Muscle layer of duodenum (tissue), 2 donors: ENCODE measurements around the gene GPR157.
"Not testable (repeated sequence)": the region's sequence is repeated elsewhere in the genome, so short reads cannot be mapped to it uniquely, and the experiment has no call there.

Experiments
- H3K27ac ChIP-seq: one replicate; pipeline ENCODE4 v1.7.0; 2013; ENCODE audit warnings: mild to moderate bottlenecking, low read length
- H3K27me3 ChIP-seq: one replicate; pipeline ENCODE4 v1.7.0; 2013; ENCODE audit warnings: low read depth, mild to moderate bottlenecking, control low read depth, low read length
- H3K36me3 ChIP-seq, 2 donors: one replicate each; pipeline ENCODE4 v1.7.0; 2013; ENCODE audit warnings: low read length in 2 of 2, control low read depth in 1 of 2, mild to moderate bottlenecking in 1 of 2; ENCODE audit not compliant: insufficient read depth in 2 of 2, control insufficient read depth in 1 of 2
- H3K4me1 ChIP-seq, 2 donors: one replicate each; pipeline ENCODE4 v1.7.0; 2013; ENCODE audit warnings: low read length in 2 of 2, mild to moderate bottlenecking in 2 of 2, control low read depth in 1 of 2, moderate library complexity in 1 of 2; ENCODE audit not compliant: insufficient read depth in 2 of 2, control insufficient read depth in 1 of 2
- H3K4me3 ChIP-seq, 2 donors: one replicate each; pipeline ENCODE4 v1.7.0; 2013; ENCODE audit warnings: low read length in 2 of 2, low read depth in 1 of 2, mild to moderate bottlenecking in 1 of 2
- H3K9me3 ChIP-seq, 2 donors: one replicate each; pipeline ENCODE4 v1.7.0; 2013; ENCODE audit warnings: low read length in 2 of 2, control low read depth in 1 of 2, mild to moderate bottlenecking in 1 of 2; ENCODE audit not compliant: control insufficient read depth in 1 of 2
- donor health status: healthy.

Gene GPR157

DNA sequence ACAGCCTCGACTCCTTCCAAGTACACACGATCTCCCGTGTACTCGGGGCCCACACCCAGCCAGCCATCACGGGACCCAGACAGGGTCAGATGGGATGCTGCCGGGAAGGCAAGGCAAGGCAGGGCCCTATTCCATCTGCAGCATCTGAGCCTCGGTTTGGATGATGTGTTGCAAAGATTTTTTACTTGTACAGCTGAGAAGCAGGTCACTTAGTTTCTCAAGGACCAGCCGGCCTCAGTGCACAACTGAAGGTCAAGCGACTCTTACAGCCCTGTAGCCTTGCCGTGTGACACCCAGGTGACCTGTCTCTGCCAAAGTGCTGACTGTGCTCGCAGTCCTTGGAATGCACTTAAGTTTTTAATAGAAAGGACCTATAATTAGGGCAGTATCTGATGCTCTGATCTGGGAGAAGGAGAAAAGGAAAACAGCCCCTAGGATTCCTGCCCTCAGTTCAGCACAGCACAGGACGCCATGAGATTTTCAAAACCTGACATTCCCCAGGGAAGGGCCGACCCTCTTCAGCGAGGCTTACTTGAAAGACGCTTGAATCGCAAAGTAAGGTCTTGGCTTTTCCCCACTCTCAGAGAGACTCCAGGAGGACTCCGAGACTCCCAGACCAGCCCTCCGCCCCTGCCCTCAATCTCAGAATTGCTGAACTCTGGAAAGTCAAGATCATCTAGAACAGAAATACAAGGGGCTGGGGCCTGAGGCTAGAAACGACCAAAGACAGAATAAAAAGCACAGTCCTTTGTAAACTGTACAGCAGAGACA, 1.3 kb downstream of the GPR157 start:
- Histone ChIP-seq H3K4me3 (peak overlapping the region; percentile 64 to 90), H3K36me3 (no peaks in the 10 kb centered on the region), H3K27me3 (no peaks in the 10 kb centered on the region), H3K4me1 (peaks cover 0 to 21% of the 10 kb centered on the region in 2 donors), H3K27ac (no peak overlapping the region), H3K9me3 (no peaks in the 10 kb centered on the region)

DNA sequence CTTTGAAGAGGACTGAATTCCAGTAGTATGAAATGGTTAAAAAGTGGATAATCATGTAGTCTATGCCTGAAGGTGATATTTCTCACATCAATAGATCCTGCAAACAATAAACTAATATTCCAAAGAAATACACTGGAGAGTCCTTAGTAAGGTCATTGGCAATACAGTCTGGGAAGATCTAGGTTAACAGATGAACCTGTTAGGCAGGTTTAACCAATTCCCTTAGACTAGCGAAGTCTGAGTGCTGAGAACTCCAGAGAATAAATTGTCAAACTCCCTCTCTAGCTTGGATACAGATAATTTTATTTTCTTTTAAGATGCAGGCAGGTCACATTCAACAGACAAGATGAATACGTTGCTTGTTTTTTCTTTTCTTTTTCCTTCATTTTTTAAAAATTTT, 2.4 kb downstream of the GPR157 start:
- Histone ChIP-seq H3K36me3 (no peaks in the 10 kb centered on the region), H3K27me3 (no peaks in the 10 kb centered on the region), H3K4me1 (peaks cover 0 to 21% of the 10 kb centered on the region in 2 donors), H3K27ac (no peak overlapping the region), H3K9me3 (no peaks in the 10 kb centered on the region), H3K4me3 (no peak overlapping the region)

DNA sequence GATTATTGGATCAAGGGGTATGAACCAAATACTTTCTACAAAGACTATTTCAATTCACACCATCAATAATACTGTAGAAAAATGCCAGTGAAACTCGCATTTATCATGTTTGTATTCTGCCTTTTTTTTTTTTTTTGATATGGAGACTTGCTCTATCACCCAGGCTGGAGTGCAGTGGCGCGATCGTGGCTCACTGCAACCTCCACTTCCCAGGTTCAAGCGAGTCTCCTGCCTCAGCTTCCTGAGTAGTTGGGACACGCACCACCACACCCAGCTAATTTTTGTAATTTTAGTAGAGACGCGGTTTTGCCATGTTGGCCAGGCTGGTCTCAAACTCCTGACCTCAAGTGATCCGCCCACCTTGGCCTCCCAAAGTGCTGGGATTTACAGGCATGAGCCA, 3.1 kb downstream of the GPR157 start:
- H3K36me3 ChIP-seq, H3K9me3 ChIP-seq, H3K4me3 ChIP-seq, H3K27me3 ChIP-seq, H3K27ac ChIP-seq: not testable (repeated sequence)
- peaks cover 0 to 21% of the 10 kb centered on the region in 2 donors for H3K4me1 ChIP-seq

GRCh38 chr1:9125325-9125724, 3.6 kb downstream of the GPR157 start:
- H3K4me3 ChIP-seq = no peak overlapping the region
- no peaks in the 10 kb centered on the region for H3K36me3 ChIP-seq
- H3K9me3 ChIP-seq = no peaks in the 10 kb centered on the region
- H3K4me1 ChIP-seq = peaks cover 0 to 21% of the 10 kb centered on the region in 2 donors
- no peaks in the 10 kb centered on the region for H3K27me3 ChIP-seq
- no peak overlapping the region for H3K27ac ChIP-seq

GRCh38 chr1:9124389-9124788, 4.5 kb downstream of the GPR157 start:
- not testable (repeated sequence) for H3K9me3 ChIP-seq, H3K27me3 ChIP-seq, H3K4me3 ChIP-seq, H3K36me3 ChIP-seq, H3K27ac ChIP-seq
- peaks cover 0 to 18% of the 10 kb centered on the region in 2 donors for H3K4me1 ChIP-seq

DNA sequence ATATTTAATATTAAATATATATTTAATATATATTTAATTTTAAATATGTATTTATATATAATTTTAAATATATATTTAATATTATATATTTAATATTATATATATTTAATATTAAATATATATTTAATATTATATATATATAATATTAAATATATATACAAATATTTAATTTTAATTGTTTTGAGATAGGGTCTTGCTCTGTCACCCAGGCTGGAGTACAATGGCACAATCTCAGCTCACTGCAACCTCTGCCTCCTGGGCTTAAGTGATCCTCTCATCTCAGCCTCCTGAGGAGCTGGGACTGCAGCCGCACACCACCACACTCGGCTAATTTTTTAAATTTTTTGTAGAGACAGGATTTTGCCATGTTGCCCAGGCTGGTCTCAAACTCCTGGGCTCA, 5.2 kb downstream of the GPR157 start:
- H3K27me3 ChIP-seq, H3K4me3 ChIP-seq, H3K27ac ChIP-seq, H3K36me3 ChIP-seq, H3K9me3 ChIP-seq: not testable (repeated sequence)
- H3K4me1 ChIP-seq = peaks cover 0 to 18% of the 10 kb centered on the region in 2 donors

- no peak overlapping the region for H3K27ac ChIP-seq
- H3K9me3 ChIP-seq = no peaks in the 10 kb centered on the region
- no peak overlapping the region for H3K4me3 ChIP-seq
- H3K36me3 ChIP-seq = no peaks in the 10 kb centered on the region
- no peaks in the 10 kb centered on the region for H3K4me1 ChIP-seq
- H3K27me3 ChIP-seq = no peaks in the 10 kb centered on the region
Observed at GRCh38 chr1:9121496-9122409, 7.1 kb downstream of the GPR157 start.

GRCh38 chr1:9120312-9120958, 8.5 kb downstream of the GPR157 start:
- no peaks in the 10 kb centered on the region for H3K36me3 ChIP-seq
- no peak overlapping the region for H3K4me3 ChIP-seq
- H3K4me1 ChIP-seq = no peaks in the 10 kb centered on the region
- H3K27me3 ChIP-seq = no peaks in the 10 kb centered on the region
- no peaks in the 10 kb centered on the region for H3K9me3 ChIP-seq
- H3K27ac ChIP-seq = no peak overlapping the region

GRCh38 chr1:9119745-9120144, 9.2 kb downstream of the GPR157 start:
- Histone ChIP-seq H3K4me1 (no peaks in the 10 kb centered on the region), H3K4me3 (no peak overlapping the region), H3K9me3 (no peaks in the 10 kb centered on the region), H3K27ac (no peak overlapping the region), H3K27me3 (no peaks in the 10 kb centered on the region), H3K36me3 (no peaks in the 10 kb centered on the region)

DNA sequence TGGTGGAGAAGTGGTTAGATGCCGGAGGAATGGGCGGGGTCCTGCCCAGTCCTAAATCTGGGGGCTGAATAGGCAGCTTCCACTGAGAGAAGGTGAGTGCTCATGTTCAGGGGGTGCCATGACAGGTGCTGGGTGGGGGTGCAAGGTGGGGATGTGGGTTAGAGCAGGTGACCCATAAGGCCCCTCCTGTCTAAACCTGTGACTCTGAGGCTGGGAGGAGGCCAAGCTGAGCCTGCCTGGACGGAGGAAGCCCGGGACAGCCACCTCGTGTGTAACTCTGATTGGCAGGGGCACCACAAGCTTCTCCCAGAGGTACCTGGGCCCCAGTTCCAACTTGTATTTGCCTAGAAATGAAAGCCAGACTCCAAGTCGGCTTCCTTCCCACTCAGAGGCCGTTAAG, 10.7 kb downstream of the GPR157 start:
- no peaks in the 10 kb centered on the region for H3K4me1 ChIP-seq
- no peaks in the 10 kb centered on the region for H3K27me3 ChIP-seq
- H3K4me3 ChIP-seq = no peak overlapping the region
- no peaks in the 10 kb centered on the region for H3K36me3 ChIP-seq
- H3K9me3 ChIP-seq = no peaks in the 10 kb centered on the region
- no peak overlapping the region for H3K27ac ChIP-seq
